DOHH2 (cell line): ENCODE data around the gene SFT2D2.

Experiments used
- H3F3A ChIP-seq: fragments of 200-600 bp; sonication (generic), shearing (Covaris generic); 2 replicates; pipeline ENCODE4 v1.6.0; 2016; ENCODE audit warnings: antibody characterized with exemption, mild to moderate bottlenecking; ENCODE audit not compliant: control insufficient read depth, insufficient read depth
- H3K27ac ChIP-seq: fragments of 200-600 bp; sonication (generic); 2 replicates; pipeline ENCODE4 v1.5.1; 2014; ENCODE audit warnings: low read depth, mild to moderate bottlenecking, low read length, moderate library complexity
- H3K27me3 ChIP-seq: fragments of 200-600 bp; sonication (generic); 2 replicates; pipeline ENCODE4 v1.6.1; 2014; ENCODE audit warnings: mild to moderate bottlenecking, low read length, mixed read lengths; ENCODE audit not compliant: control insufficient read depth
- H3K36me3 ChIP-seq: fragments of 200-600 bp; sonication (generic); 2 replicates; pipeline ENCODE4 v1.6.1; 2014; ENCODE audit warnings: mild to moderate bottlenecking, low read length, moderate library complexity, mixed read lengths; ENCODE audit not compliant: control insufficient read depth
- H3K4me1 ChIP-seq: fragments of 200-600 bp; sonication (generic); 2 replicates; pipeline ENCODE4 v1.6.1; 2014; ENCODE audit warnings: mild to moderate bottlenecking, low read length, mixed read lengths; ENCODE audit not compliant: control insufficient read depth
- H3K4me2 ChIP-seq: fragments of 200-600 bp; sonication (generic); 2 replicates; pipeline ENCODE4 v1.6.0; 2014; ENCODE audit warnings: mild to moderate bottlenecking, low read length, moderate library complexity
- H3K4me3 ChIP-seq: fragments of 200-600 bp; sonication (generic); 2 replicates; pipeline ENCODE4 v1.5.1; 2014; ENCODE audit warnings: mild to moderate bottlenecking, low read length, mixed read lengths
- H3K79me2 ChIP-seq: fragments of 200-600 bp; sonication (generic); 2 replicates; pipeline ENCODE4 v1.6.1; 2014; ENCODE audit warnings: mild to moderate bottlenecking, low read length, mixed read lengths; ENCODE audit not compliant: control insufficient read depth
- H3K9me2 ChIP-seq: fragments of 200-600 bp; sonication (generic); replicated peaks from 2 replicates; pipeline ENCODE4 v1.6.1; 2014; ENCODE audit warnings: mild to moderate bottlenecking, low read length, mixed read lengths; ENCODE audit not compliant: control insufficient read depth
- H3K9me3 ChIP-seq: fragments of 200-600 bp; sonication (generic); 2 replicates; pipeline ENCODE4 v1.6.1; 2014; ENCODE audit warnings: antibody characterized with exemption, low read length, mixed read lengths; ENCODE audit not compliant: control insufficient read depth, insufficient read depth
- H4K20me1 ChIP-seq: fragments of 200-600 bp; sonication (generic); 2 replicates; pipeline ENCODE4 v1.6.0; 2014; ENCODE audit warnings: low read depth, mild to moderate bottlenecking, antibody characterized with exemption, low read length, moderate library complexity; ENCODE audit not compliant: control insufficient read depth, insufficient read depth
- CTCF ChIP-seq: fragments of 200-600 bp; sonication (generic); IDR thresholded peaks from one replicate; pipeline ENCODE4 v1.5.1; 2014; ENCODE audit warnings: antibody characterized with exemption, mild to moderate bottlenecking, low read depth, low read length; ENCODE audit not compliant: poor library complexity, severe bottlenecking
- EZH2phosphoT487 ChIP-seq: fragments of 200-600 bp; sonication (generic); IDR thresholded peaks from 2 replicates; pipeline ENCODE4 v1.6.1; 2017; ENCODE audit warnings: borderline replicate concordance, mild to moderate bottlenecking, antibody characterized with exemption, low read length, moderate library complexity, mixed read lengths

The SFT2D2 gene

GRCh38 chr1:168213349-168213748, 12.5 kb upstream of the SFT2D2 start:
- Histone ChIP-seq H4K20me1 (no peaks in the 10 kb centered on the region), H3F3A (no peaks in the 10 kb centered on the region), H3K9me2 (no peaks in the 10 kb centered on the region), H3K9me3 (no peaks in the 10 kb centered on the region), H3K4me1 (no peaks in the 10 kb centered on the region), H3K4me2 (no peak overlapping the region), H3K27me3 (no peaks in the 10 kb centered on the region), H3K4me3 (no peak overlapping the region), H3K79me2 (no peaks in the 10 kb centered on the region), H3K36me3 (no peaks in the 10 kb centered on the region), H3K27ac (no peak overlapping the region)
- TF ChIP-seq EZH2phosphoT487 (no peak), CTCF (no peak)

GRCh38 chr1:168216171-168216570, 9.6 kb upstream of the SFT2D2 start:
- H3K27me3 ChIP-seq, result no peaks in the 10 kb centered on the region
- no peaks in the 10 kb centered on the region for H3K79me2 ChIP-seq
- H3K9me3 ChIP-seq, result no peaks in the 10 kb centered on the region
- no peak overlapping the region for H3K4me2 ChIP-seq
- no peaks in the 10 kb centered on the region for H3F3A ChIP-seq
- no peak overlapping the region for H3K27ac ChIP-seq
- no peaks in the 10 kb centered on the region for H3K9me2 ChIP-seq
- no peak overlapping the region for H3K4me3 ChIP-seq
- H4K20me1 ChIP-seq, result no peaks in the 10 kb centered on the region
- H3K36me3 ChIP-seq, result no peaks in the 10 kb centered on the region
- TF ChIP-seq CTCF (no peak), EZH2phosphoT487 (no peak)
- H3K4me1 ChIP-seq, result no peaks in the 10 kb centered on the region

GRCh38 chr1:168217664-168218063, 8.1 kb upstream of the SFT2D2 start:
- H3K4me1 ChIP-seq, result no peaks in the 10 kb centered on the region
- no peaks in the 10 kb centered on the region for H3K9me3 ChIP-seq
- H3K79me2 ChIP-seq, result no peaks in the 10 kb centered on the region
- no peaks in the 10 kb centered on the region for H3K9me2 ChIP-seq
- H3K4me3 ChIP-seq, result no peak overlapping the region
- H3K36me3 ChIP-seq, result no peaks in the 10 kb centered on the region
- H3K27me3 ChIP-seq, result no peaks in the 10 kb centered on the region
- H3K27ac ChIP-seq, result no peak overlapping the region
- no peaks in the 10 kb centered on the region for H4K20me1 ChIP-seq
- no peaks in the 10 kb centered on the region for H3F3A ChIP-seq
- TF ChIP-seq EZH2phosphoT487 (no peak), CTCF (no peak)
- no peak overlapping the region for H3K4me2 ChIP-seq

- no peaks in the 10 kb centered on the region for H4K20me1 ChIP-seq
- H3K36me3 ChIP-seq, result no peaks in the 10 kb centered on the region
- no peak overlapping the region for H3K4me2 ChIP-seq
- H3K79me2 ChIP-seq, result no peaks in the 10 kb centered on the region
- no peaks in the 10 kb centered on the region; the same call in 1 of the 2 replicates for H3F3A ChIP-seq
- no peak overlapping the region for H3K4me3 ChIP-seq
- H3K27ac ChIP-seq, result no peak overlapping the region
- H3K27me3 ChIP-seq, result no peaks in the 10 kb centered on the region
- no peaks in the 10 kb centered on the region for H3K9me2 ChIP-seq
- TF ChIP-seq EZH2phosphoT487, result no peak
- no peak for TF ChIP-seq CTCF
- no peaks in the 10 kb centered on the region for H3K9me3 ChIP-seq
- no peaks in the 10 kb centered on the region for H3K4me1 ChIP-seq
Measured at GRCh38 chr1:168218658-168219057, 7.1 kb upstream of the SFT2D2 start.
